Hypothalamus (tissue), 51 donors: ENCODE data around the gene INTS7.
A peak's percentile ranks its signal among the peaks of the same experiment; 100 is the strongest.
"Not testable (repeated sequence)": the region's sequence is repeated elsewhere in the genome, so short reads cannot be mapped to it uniquely, and the experiment has no call there.

Source experiments
- DNase-seq, 51 donors: peaks; one replicate each; lab custom pipeline; 2025; lab: John Stamatoyannopoulos, UW

The INTS7 gene

GRCh38 chr1:211986628-211987254 lies 48.6 kb downstream of the INTS7 start:
- no peak for DNase-seq

- DNase-seq: no peak
Observed at GRCh38 chr1:211985556-211986264, 49.6 kb downstream of the INTS7 start.

- no peak for DNase-seq
Observed at GRCh38 chr1:211978596-211978995, 56.8 kb downstream of the INTS7 start.

- no peak for DNase-seq
Observed at GRCh38 chr1:211975152-211975941, 60.0 kb downstream of the INTS7 start.

- DNase-seq: no peak
Observed at GRCh38 chr1:211973541-211973940, 61.8 kb downstream of the INTS7 start.

- DNase-seq: no peak
Observed at GRCh38 chr1:211968200-211968834, 67.0 kb downstream of the INTS7 start.

- no peak for DNase-seq
Observed at GRCh38 chr1:211967704-211968103, 67.7 kb downstream of the INTS7 start.

- DNase-seq: no peak
Observed at GRCh38 chr1:211965108-211965805, 70.1 kb downstream of the INTS7 start.

GRCh38 chr1:211959680-211960079 lies 75.7 kb downstream of the INTS7 start:
- no peak for DNase-seq

- DNase-seq: no peak
Observed at GRCh38 chr1:211959221-211959620, 76.1 kb downstream of the INTS7 start.

GRCh38 chr1:211954028-211954427 lies 81.3 kb downstream of the INTS7 start:
- DNase-seq: not testable (repeated sequence)

- DNase-seq: not testable (repeated sequence)
Observed at GRCh38 chr1:211953543-211953942, 81.8 kb downstream of the INTS7 start.

- DNase-seq: no peak
Observed at GRCh38 chr1:211952299-211952698, 83.1 kb downstream of the INTS7 start.

- DNase-seq: no peak
Observed at GRCh38 chr1:211951856-211952255, 83.5 kb downstream of the INTS7 start.

- DNase-seq: no peak
Observed at GRCh38 chr1:211948377-211948776, 87.0 kb downstream of the INTS7 start.

- no peak for DNase-seq
Observed at GRCh38 chr1:211947396-211948295, 87.7 kb downstream of the INTS7 start.

- DNase-seq: peak in 9 of 51 donors; percentile 7 to 24 (median 14)
Observed at GRCh38 chr1:211944733-211945500, 90.4 kb downstream of the INTS7 start.

- DNase-seq: no peak
Observed at GRCh38 chr1:211942583-211942982, 92.8 kb downstream of the INTS7 start.
